ENCODE measurements around the gene ADAMTS12. TPM values are rescaled to one million over a fixed set of nuclear protein-coding genes. Genes with fewer than 3 reads are reported as not detected.

The ADAMTS12 gene
- total RNA-seq, 2 donors from 2014 or later = 0.42 to 1.1 TPM

GRCh38 chr5:33887268-33887667, 4.5 kb downstream of the ADAMTS12 start:
- Histone ChIP-seq H3K9me3 (no peaks in the 10 kb centered on the region), H3K4me1 (no peaks in the 10 kb centered on the region)
- intact Hi-C loops (cut with DNase I) = no loop called here

GRCh38 chr5:33886283-33886682, 5.5 kb downstream of the ADAMTS12 start:
- H3K36me3 ChIP-seq = no peaks in the 10 kb centered on the region
- no peaks in the 10 kb centered on the region for H3K27me3 ChIP-seq
- H3K4me3 ChIP-seq = no peak overlapping the region
- H3K9me3 ChIP-seq = no peaks in the 10 kb centered on the region
- intact Hi-C loops (cut with DNase I) = no loop called here
- H3K9ac ChIP-seq (ENCODE audit: low read depth in 2 of 2, low read length in 2 of 2) = no peak overlapping the region
- DNase-seq = no peak
- TF ChIP-seq CTCF (IDR thresholded peaks at IDR 0.05) = no peak
- no peaks in the 10 kb centered on the region for H3K4me1 ChIP-seq
- no peak overlapping the region for H3K27ac ChIP-seq

More at GRCh38 chr5:33887268-33887667, 4.5 kb downstream of the ADAMTS12 start:
- Histone ChIP-seq H3K36me3 (no peaks in the 10 kb centered on the region), H3K27ac (no peak overlapping the region), H3K9ac (ENCODE audit: low read depth in 2 of 2, low read length in 2 of 2) (no peak overlapping the region), H3K27me3 (no peaks in the 10 kb centered on the region), H3K4me3 (no peak overlapping the region)
- no peak for TF ChIP-seq CTCF (IDR thresholded peaks at IDR 0.05)
- DNase-seq = no peak

GRCh38 chr5:33885679-33886078, 6.1 kb downstream of the ADAMTS12 start:
- H3K9ac ChIP-seq (ENCODE audit: low read depth in 2 of 2, low read length in 2 of 2) = no peak overlapping the region
- no peak overlapping the region for H3K4me3 ChIP-seq
- H3K36me3 ChIP-seq = no peaks in the 10 kb centered on the region
- intact Hi-C loops (cut with DNase I) = no loop called here
- H3K27me3 ChIP-seq = no peaks in the 10 kb centered on the region
- no peak overlapping the region for H3K27ac ChIP-seq
- no peak for DNase-seq
- H3K9me3 ChIP-seq = no peaks in the 10 kb centered on the region
- H3K4me1 ChIP-seq = no peaks in the 10 kb centered on the region
- no peak for TF ChIP-seq CTCF (IDR thresholded peaks at IDR 0.05)

- Histone ChIP-seq H3K4me1 (no peaks in the 10 kb centered on the region), H3K27me3 (no peaks in the 10 kb centered on the region), H3K4me3 (no peak overlapping the region), H3K9me3 (no peaks in the 10 kb centered on the region), H3K36me3 (no peaks in the 10 kb centered on the region), H3K27ac (no peak overlapping the region), H3K9ac (ENCODE audit: low read depth in 2 of 2, low read length in 2 of 2) (no peak overlapping the region)
- TF ChIP-seq CTCF (IDR thresholded peaks at IDR 0.05) = no peak
- intact Hi-C loops (cut with DNase I) = no loop called here
- no peak for DNase-seq
These were observed 8.3 kb downstream of the ADAMTS12 start for GRCh38 chr5:33883482-33883881.

- intact Hi-C loops (cut with DNase I) = no loop called here
These were observed 11.5 kb downstream of the ADAMTS12 start for GRCh38 chr5:33880319-33880718.

More at GRCh38 chr5:33880319-33880718, 11.5 kb downstream of the ADAMTS12 start:
- Histone ChIP-seq H3K27ac (no peak overlapping the region), H3K36me3 (no peaks in the 10 kb centered on the region), H3K4me1 (no peaks in the 10 kb centered on the region), H3K27me3 (no peaks in the 10 kb centered on the region), H3K9me3 (no peaks in the 10 kb centered on the region), H3K9ac (ENCODE audit: low read depth in 2 of 2, low read length in 2 of 2) (no peak overlapping the region), H3K4me3 (no peak overlapping the region)
- no peak for DNase-seq
- no peak for TF ChIP-seq CTCF (IDR thresholded peaks at IDR 0.05)
